Testis (tissue), 2 donors: Measurements from ENCODE around the gene ZNF827.

Experiments used
- POLR2A ChIP-seq: fragments of 450-650 bp; IDR thresholded peaks from one replicate; pipeline ENCODE4 v1.6.1; 2017; ENCODE audit warnings: antibody characterized with exemption, mild to moderate bottlenecking, moderate library complexity
- TF ChIP-seq, protein P1 (sequence below), 3 experiments: fragments of 450-650 bp in 2 of 3; fragments of 200-600 bp in 1 of 3; sonication (generic) in 1 of 3; IDR thresholded peaks; one replicate each; pipeline ENCODE4 v1.5.1; 2016 to 2019; ENCODE audit warnings: antibody characterized with exemption in 3 of 3, mild to moderate bottlenecking in 2 of 3, moderate library complexity in 1 of 3

DNA sequence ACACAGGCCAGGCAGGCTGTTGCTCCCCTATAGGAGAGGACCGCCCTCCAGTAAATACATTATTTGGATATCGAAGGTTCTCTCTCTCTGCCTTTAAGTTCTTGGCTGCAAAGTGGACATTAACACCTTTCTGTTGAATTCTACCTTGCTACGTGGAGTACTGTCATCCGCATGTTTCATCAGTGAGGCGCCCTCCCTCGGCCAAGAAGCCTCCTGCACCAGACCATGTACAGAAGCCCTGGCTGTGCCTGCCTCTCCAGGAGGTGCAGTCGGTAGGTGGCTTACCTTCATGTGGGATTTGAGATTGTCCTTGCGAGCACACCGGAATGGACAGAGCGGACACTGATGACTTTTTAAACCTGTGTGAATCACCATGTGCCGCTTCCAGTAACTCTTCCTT, 46.7 kb downstream of the ZNF827 start:
- TF ChIP-seq, protein P1, sequence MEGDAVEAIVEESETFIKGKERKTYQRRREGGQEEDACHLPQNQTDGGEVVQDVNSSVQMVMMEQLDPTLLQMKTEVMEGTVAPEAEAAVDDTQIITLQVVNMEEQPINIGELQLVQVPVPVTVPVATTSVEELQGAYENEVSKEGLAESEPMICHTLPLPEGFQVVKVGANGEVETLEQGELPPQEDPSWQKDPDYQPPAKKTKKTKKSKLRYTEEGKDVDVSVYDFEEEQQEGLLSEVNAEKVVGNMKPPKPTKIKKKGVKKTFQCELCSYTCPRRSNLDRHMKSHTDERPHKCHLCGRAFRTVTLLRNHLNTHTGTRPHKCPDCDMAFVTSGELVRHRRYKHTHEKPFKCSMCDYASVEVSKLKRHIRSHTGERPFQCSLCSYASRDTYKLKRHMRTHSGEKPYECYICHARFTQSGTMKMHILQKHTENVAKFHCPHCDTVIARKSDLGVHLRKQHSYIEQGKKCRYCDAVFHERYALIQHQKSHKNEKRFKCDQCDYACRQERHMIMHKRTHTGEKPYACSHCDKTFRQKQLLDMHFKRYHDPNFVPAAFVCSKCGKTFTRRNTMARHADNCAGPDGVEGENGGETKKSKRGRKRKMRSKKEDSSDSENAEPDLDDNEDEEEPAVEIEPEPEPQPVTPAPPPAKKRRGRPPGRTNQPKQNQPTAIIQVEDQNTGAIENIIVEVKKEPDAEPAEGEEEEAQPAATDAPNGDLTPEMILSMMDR (IDR thresholded peaks at IDR 0.05), result no peak
- no peak for TF ChIP-seq POLR2A
